HAP-1 (cell line): ENCODE data around the gene EHD2.
"Not testable (repeated sequence)": the region's sequence is repeated elsewhere in the genome, so short reads cannot be mapped to it uniquely, and the experiment has no call there.

Experiments
- DNase-seq, 2 experiments: peaks; one replicate each; pipeline ENCODE4 v3.0.0-alpha.2; 2016 to 2020; ENCODE audit warnings: low spot score in 2 of 2
- H3K27me3 ChIP-seq: fragments of 250-450 bp; sonication (Bioruptor Pico); 2 replicates; pipeline ENCODE4 v1.5.1; 2020; ENCODE audit warnings: low read depth, mild to moderate bottlenecking, moderate library complexity
- H3K36me3 ChIP-seq: fragments of 250-450 bp; sonication (Bioruptor Pico); replicated peaks from 2 replicates; pipeline ENCODE4 v1.5.1; 2020; ENCODE audit warnings: mild to moderate bottlenecking
- H3K4me1 ChIP-seq: fragments of 250-450 bp; sonication (Bioruptor Pico); 2 replicates; pipeline ENCODE4 v1.5.1; 2020; ENCODE audit warnings: mild to moderate bottlenecking
- H3K4me3 ChIP-seq: fragments of 250-450 bp; sonication (Bioruptor Pico); 2 replicates; pipeline ENCODE4 v1.5.1; 2020; ENCODE audit warnings: mild to moderate bottlenecking, moderate library complexity
- H3K9me3 ChIP-seq: fragments of 250-450 bp; sonication (Bioruptor Pico); 2 replicates; pipeline ENCODE4 v1.5.1; 2020; ENCODE audit warnings: mild to moderate bottlenecking, moderate library complexity
- in situ Hi-C: fragments of 300-500 bp; cut with MboI; formaldehyde crosslinking; loops from 3 replicates; pipeline ENCODE4 v1.14.3; 2020; ENCODE audit warnings: low sequenced_read_pairs, inconsistent platforms, mixed read lengths

EHD2 gene

GRCh38 chr19:47707135-47707925 lies 5.9 kb upstream of the EHD2 start:
- no peak overlapping the region for H3K4me3 ChIP-seq
- H3K27me3 ChIP-seq: no peaks in the 10 kb centered on the region
- no peaks in the 10 kb centered on the region for H3K4me1 ChIP-seq
- in situ Hi-C loops: no loop called here
- no peaks in the 10 kb centered on the region for H3K9me3 ChIP-seq
- no peaks in the 10 kb centered on the region for H3K36me3 ChIP-seq
- peak; percentile 76 to 90 for DNase-seq

- no peaks in the 10 kb centered on the region for H3K27me3 ChIP-seq
- H3K4me3 ChIP-seq: no peak overlapping the region
- no peaks in the 10 kb centered on the region for H3K4me1 ChIP-seq
- H3K9me3 ChIP-seq: peaks cover 2% of the 10 kb centered on the region; the same call in 1 of the 2 replicates
- in situ Hi-C loops: no loop called here
- no peaks in the 10 kb centered on the region for H3K36me3 ChIP-seq
- no peak for DNase-seq
Measured at GRCh38 chr19:47711652-47712242, 1.5 kb upstream of the EHD2 start.

GRCh38 chr19:47714339-47714738 lies 1.1 kb downstream of the EHD2 start:
- no peak for DNase-seq
- no peaks in the 10 kb centered on the region for H3K36me3 ChIP-seq
- peaks cover 2% of the 10 kb centered on the region; the same call in 1 of the 2 replicates for H3K9me3 ChIP-seq
- H3K27me3 ChIP-seq: no peaks in the 10 kb centered on the region
- H3K4me3 ChIP-seq: no peak overlapping the region
- in situ Hi-C loops: no loop called here
- no peaks in the 10 kb centered on the region for H3K4me1 ChIP-seq

- H3K4me3 ChIP-seq, in situ Hi-C loops, DNase-seq, H3K9me3 ChIP-seq, H3K4me1 ChIP-seq, H3K36me3 ChIP-seq, H3K27me3 ChIP-seq: not testable (repeated sequence)
Measured at GRCh38 chr19:47714855-47715254, 1.6 kb downstream of the EHD2 start.

GRCh38 chr19:47716270-47716937 lies 3.2 kb downstream of the EHD2 start:
- H3K27me3 ChIP-seq: no peaks in the 10 kb centered on the region
- in situ Hi-C loops: no loop called here
- no peak for DNase-seq
- H3K9me3 ChIP-seq: peaks cover 2% of the 10 kb centered on the region; the same call in 1 of the 2 replicates
- no peaks in the 10 kb centered on the region for H3K4me1 ChIP-seq
- no peaks in the 10 kb centered on the region for H3K36me3 ChIP-seq
- H3K4me3 ChIP-seq: no peak overlapping the region

GRCh38 chr19:47718415-47719046 lies 5.3 kb downstream of the EHD2 start:
- H3K27me3 ChIP-seq, H3K4me1 ChIP-seq, H3K4me3 ChIP-seq, H3K36me3 ChIP-seq, H3K9me3 ChIP-seq, DNase-seq, in situ Hi-C loops: not testable (repeated sequence)

GRCh38 chr19:47719047-47719859 lies 6.0 kb downstream of the EHD2 start:
- no peaks in the 10 kb centered on the region for H3K36me3 ChIP-seq
- DNase-seq: no peak
- no peaks in the 10 kb centered on the region for H3K27me3 ChIP-seq
- no peak overlapping the region for H3K4me3 ChIP-seq
- H3K4me1 ChIP-seq: peaks cover 5% of the 10 kb centered on the region
- in situ Hi-C loops: no loop called here
- H3K9me3 ChIP-seq: peaks cover 2% of the 10 kb centered on the region; the same call in 1 of the 2 replicates

GRCh38 chr19:47720669-47721422 lies 7.6 kb downstream of the EHD2 start:
- in situ Hi-C loops: no loop called here
- no peaks in the 10 kb centered on the region for H3K27me3 ChIP-seq
- no peaks in the 10 kb centered on the region for H3K9me3 ChIP-seq
- H3K4me1 ChIP-seq: peaks cover 5% of the 10 kb centered on the region
- no peak overlapping the region for H3K4me3 ChIP-seq
- H3K36me3 ChIP-seq: no peaks in the 10 kb centered on the region
- no peak for DNase-seq

GRCh38 chr19:47723581-47723940 lies 10.3 kb downstream of the EHD2 start:
- Histone ChIP-seq H3K9me3 (no peaks in the 10 kb centered on the region), H3K27me3 (no peaks in the 10 kb centered on the region), H3K4me1 (peaks cover 5% of the 10 kb centered on the region), H3K4me3 (no peak overlapping the region), H3K36me3 (no peaks in the 10 kb centered on the region)
- in situ Hi-C loops: no loop called here
- no peak for DNase-seq

GRCh38 chr19:47725759-47726401 lies 12.7 kb downstream of the EHD2 start:
- Histone ChIP-seq H3K9me3 (no peaks in the 10 kb centered on the region), H3K36me3 (no peaks in the 10 kb centered on the region), H3K27me3 (no peaks in the 10 kb centered on the region), H3K4me1 (peaks cover 5% of the 10 kb centered on the region), H3K4me3 (no peak overlapping the region)
- in situ Hi-C loops: no loop called here
- DNase-seq: no peak

- Histone ChIP-seq H3K4me3 (no peak overlapping the region), H3K4me1 (peaks cover 5% of the 10 kb centered on the region), H3K36me3 (no peaks in the 10 kb centered on the region), H3K27me3 (no peaks in the 10 kb centered on the region), H3K9me3 (no peaks in the 10 kb centered on the region)
- DNase-seq: no peak
- in situ Hi-C loops: no loop called here
Measured at GRCh38 chr19:47726467-47726866, 13.2 kb downstream of the EHD2 start.

- H3K4me3 ChIP-seq, DNase-seq, H3K27me3 ChIP-seq, H3K9me3 ChIP-seq, H3K4me1 ChIP-seq, in situ Hi-C loops, H3K36me3 ChIP-seq: not testable (repeated sequence)
Measured at GRCh38 chr19:47728295-47728694, 15.1 kb downstream of the EHD2 start.
